Trophoblast cell (in vitro differentiated cells and primary cell): Measurements from ENCODE around the gene VAV1.

Experiments
- DNase-seq, 2 donors: peaks; one replicate each; pipeline ENCODE4 v3.0.0-alpha.2; 2016
- H2AFZ ChIP-seq: 2 replicates; pipeline ENCODE4 v1.6.1; 2013; ENCODE audit warnings: low read length, moderate library complexity, mild to moderate bottlenecking; ENCODE audit not compliant: insufficient read depth, poor library complexity
- H2AK5ac ChIP-seq: 2 replicates; pipeline ENCODE4 v1.6.1; 2013; ENCODE audit warnings: mild to moderate bottlenecking, low read length
- H2BK120ac ChIP-seq: 2 replicates; pipeline ENCODE4 v1.6.1; 2013; ENCODE audit warnings: low read length, mild to moderate bottlenecking, moderate library complexity; ENCODE audit not compliant: insufficient read depth, poor library complexity
- H2BK12ac ChIP-seq: 2 replicates; pipeline ENCODE4 v1.6.1; 2013; ENCODE audit warnings: mild to moderate bottlenecking, low read length, moderate library complexity
- H2BK5ac ChIP-seq: 2 replicates; pipeline ENCODE4 v1.6.1; 2013; ENCODE audit warnings: low read length, low read depth, moderate library complexity, mild to moderate bottlenecking; ENCODE audit not compliant: poor library complexity
- H3K14ac ChIP-seq: 2 replicates; pipeline ENCODE4 v1.6.1; 2013; ENCODE audit warnings: mild to moderate bottlenecking, low read length
- H3K18ac ChIP-seq: 2 replicates; pipeline ENCODE4 v1.6.1; 2013; ENCODE audit warnings: mild to moderate bottlenecking, low read length
- H3K23ac ChIP-seq: 2 replicates; pipeline ENCODE4 v1.6.1; 2013; ENCODE audit warnings: low read length
- H3K27ac ChIP-seq: 2 replicates; pipeline ENCODE4 v1.5.1; 2013; ENCODE audit warnings: low read depth, mild to moderate bottlenecking, inconsistent platforms, low read length, moderate library complexity
- H3K27me3 ChIP-seq: 2 replicates; pipeline ENCODE4 v1.6.1; 2013; ENCODE audit warnings: inconsistent platforms, mild to moderate bottlenecking, low read length, moderate library complexity; ENCODE audit not compliant: insufficient read depth
- H3K36me3 ChIP-seq, 2 experiments: 1 replicate in 1 of 2; 2 replicates in 1 of 2; pipeline ENCODE4 v1.6.1; 2013; ENCODE audit warnings: low read length in 2 of 2, mild to moderate bottlenecking in 2 of 2, moderate library complexity in 1 of 2; ENCODE audit not compliant: insufficient read depth in 2 of 2, control insufficient read depth in 1 of 2
- H3K4ac ChIP-seq: 2 replicates; pipeline ENCODE4 v1.6.1; 2013; ENCODE audit warnings: low read depth, mild to moderate bottlenecking, low read length, moderate library complexity
- H3K4me1 ChIP-seq, 2 experiments: 1 replicate in 1 of 2; 2 replicates in 1 of 2; pipeline ENCODE4 v1.6.1; 2013; ENCODE audit warnings: low read length in 2 of 2, mild to moderate bottlenecking in 2 of 2, moderate library complexity in 1 of 2; ENCODE audit not compliant: insufficient read depth in 2 of 2, control insufficient read depth in 1 of 2
- H3K4me2 ChIP-seq: 2 replicates; pipeline ENCODE4 v1.6.1; 2013; ENCODE audit warnings: inconsistent platforms, mild to moderate bottlenecking, low read length, moderate library complexity
- H3K4me3 ChIP-seq: 2 replicates; pipeline ENCODE4 v1.5.1; 2013; ENCODE audit warnings: mild to moderate bottlenecking, low read depth, low read length, inconsistent platforms
- H3K79me1 ChIP-seq: one replicate; pipeline ENCODE4 v1.6.1; 2013; ENCODE audit warnings: low read length
- H3K79me2 ChIP-seq: 2 replicates; pipeline ENCODE4 v1.6.1; 2013; ENCODE audit warnings: low read length, mild to moderate bottlenecking; ENCODE audit not compliant: control insufficient read depth, insufficient read depth, poor library complexity
- H3K9ac ChIP-seq: 2 replicates; pipeline ENCODE4 v1.6.1; 2013; ENCODE audit warnings: mild to moderate bottlenecking, low read length
- H3K9me3 ChIP-seq: 2 replicates; pipeline ENCODE4 v1.6.1; 2013; ENCODE audit warnings: low read depth, mild to moderate bottlenecking, control low read depth, inconsistent platforms, low read length; ENCODE audit not compliant: insufficient read depth
- H4K12ac ChIP-seq: 2 replicates; pipeline ENCODE4 v1.6.1; 2013; ENCODE audit warnings: low read depth, mild to moderate bottlenecking, low read length, moderate library complexity
- H4K8ac ChIP-seq: 2 replicates; pipeline ENCODE4 v1.6.1; 2013; ENCODE audit warnings: low read depth, mild to moderate bottlenecking, low read length, moderate library complexity
- H4K91ac ChIP-seq: one replicate; pipeline ENCODE4 v1.6.1; 2013; ENCODE audit warnings: low read depth, mild to moderate bottlenecking, low read length, moderate library complexity
- WGBS: extraction: QIAGEN DNeasy Blood & Tissue Kit; methylation state at CpG from one replicate; pipeline ENCODE4 v1.1.7; 2013; ENCODE audit warnings: missing lambda C conversion rate; ENCODE audit not compliant: insufficient read length, insufficient coverage; ENCODE audit errors: extremely low coverage; 5-methylcytosine and 5-hydroxymethylcytosine counted together

The VAV1 gene

GRCh38 chr19:6847828-6848200, 75.3 kb downstream of the VAV1 start:
- Histone ChIP-seq H3K79me2 (no peaks in the 10 kb centered on the region), H3K9ac (no peak overlapping the region), H2BK5ac (no peak overlapping the region), H2AK5ac (no peak overlapping the region), H2BK120ac (no peak overlapping the region), H3K23ac (no peak overlapping the region), H3K4me3 (no peak overlapping the region), H3K4ac (no peak overlapping the region), H3K4me1 (no peaks in the 10 kb centered on the region), H4K8ac (no peak overlapping the region), H4K91ac (no peak overlapping the region), H3K27me3 (no peaks in the 10 kb centered on the region), H3K4me2 (no peak overlapping the region), H3K18ac (no peak overlapping the region), H3K27ac (no peak overlapping the region), H4K12ac (no peak overlapping the region), H3K14ac (no peak overlapping the region), H2BK12ac (no peak overlapping the region), H3K9me3 (no peaks in the 10 kb centered on the region), H2AFZ (no peak overlapping the region), H3K79me1 (no peaks in the 10 kb centered on the region), H3K36me3 (no peaks in the 10 kb centered on the region)
- DNase-seq, result no peak
- no CpG with 5 or more reads among the region's 11 CpGs for WGBS

GRCh38 chr19:6848986-6849385, 76.5 kb downstream of the VAV1 start:
- Histone ChIP-seq H3K4me2 (no peak overlapping the region), H4K91ac (no peak overlapping the region), H3K23ac (no peak overlapping the region), H3K9ac (no peak overlapping the region), H3K79me2 (no peaks in the 10 kb centered on the region), H3K18ac (no peak overlapping the region), H2BK120ac (no peak overlapping the region), H2BK12ac (no peak overlapping the region), H3K9me3 (no peaks in the 10 kb centered on the region), H2AFZ (no peak overlapping the region), H3K36me3 (no peaks in the 10 kb centered on the region), H3K79me1 (no peaks in the 10 kb centered on the region), H4K8ac (no peak overlapping the region), H3K27me3 (no peaks in the 10 kb centered on the region), H2BK5ac (no peak overlapping the region), H2AK5ac (no peak overlapping the region), H3K4me1 (no peaks in the 10 kb centered on the region), H3K4me3 (no peak overlapping the region), H3K27ac (no peak overlapping the region), H3K14ac (no peak overlapping the region), H4K12ac (no peak overlapping the region), H3K4ac (no peak overlapping the region)
- WGBS, result no CpG with 5 or more reads among the region's 3 CpGs
- DNase-seq, result no peak

- H3K14ac ChIP-seq, result no peak overlapping the region
- no peak overlapping the region for H4K91ac ChIP-seq
- H2BK120ac ChIP-seq, result no peak overlapping the region
- H3K36me3 ChIP-seq, result no peaks in the 10 kb centered on the region
- no CpG with 5 or more reads among the region's 2 CpGs for WGBS
- H3K18ac ChIP-seq, result no peak overlapping the region
- no peak overlapping the region for H2BK12ac ChIP-seq
- no peak overlapping the region for H3K4me2 ChIP-seq
- H3K27me3 ChIP-seq, result no peaks in the 10 kb centered on the region
- H4K8ac ChIP-seq, result no peak overlapping the region
- H2AFZ ChIP-seq, result no peak overlapping the region
- no peak overlapping the region for H2AK5ac ChIP-seq
- peak in 1 of 2 donors; percentile 22 for DNase-seq
- H3K23ac ChIP-seq, result no peak overlapping the region
- no peak overlapping the region for H3K9ac ChIP-seq
- no peaks in the 10 kb centered on the region for H3K79me1 ChIP-seq
- H3K4me3 ChIP-seq, result no peak overlapping the region
- no peak overlapping the region for H3K4ac ChIP-seq
- H3K79me2 ChIP-seq, result no peaks in the 10 kb centered on the region
- H2BK5ac ChIP-seq, result no peak overlapping the region
- no peak overlapping the region for H3K27ac ChIP-seq
- H3K4me1 ChIP-seq, result no peaks in the 10 kb centered on the region
- no peaks in the 10 kb centered on the region for H3K9me3 ChIP-seq
- no peak overlapping the region for H4K12ac ChIP-seq
These were observed 77.4 kb downstream of the VAV1 start for GRCh38 chr19:6849876-6850275.

- no peak overlapping the region for H4K91ac ChIP-seq
- no peak overlapping the region for H2AFZ ChIP-seq
- no peak overlapping the region for H3K14ac ChIP-seq
- no peak overlapping the region for H4K12ac ChIP-seq
- no peak overlapping the region for H4K8ac ChIP-seq
- H3K79me1 ChIP-seq, result no peaks in the 10 kb centered on the region
- H2BK120ac ChIP-seq, result no peak overlapping the region
- no CpG with 5 or more reads among the region's 1 CpG for WGBS
- H3K79me2 ChIP-seq, result no peaks in the 10 kb centered on the region
- H3K27me3 ChIP-seq, result no peaks in the 10 kb centered on the region
- H3K9me3 ChIP-seq, result no peaks in the 10 kb centered on the region
- H2AK5ac ChIP-seq, result no peak overlapping the region
- H3K4ac ChIP-seq, result no peak overlapping the region
- DNase-seq, result no peak
- H3K36me3 ChIP-seq, result no peaks in the 10 kb centered on the region
- no peak overlapping the region for H3K18ac ChIP-seq
- H3K9ac ChIP-seq, result no peak overlapping the region
- no peak overlapping the region for H2BK12ac ChIP-seq
- H3K4me2 ChIP-seq, result no peak overlapping the region
- no peak overlapping the region for H3K23ac ChIP-seq
- H3K27ac ChIP-seq, result no peak overlapping the region
- no peak overlapping the region for H3K4me3 ChIP-seq
- no peak overlapping the region for H2BK5ac ChIP-seq
- no peaks in the 10 kb centered on the region for H3K4me1 ChIP-seq
These were observed 78.9 kb downstream of the VAV1 start for GRCh38 chr19:6851359-6851758.
